Lung microvascular endothelial cell (primary cell): ENCODE measurements around the gene ENTREP1. TPM values are rescaled to one million over a fixed set of nuclear protein-coding genes. Genes with fewer than 3 reads are reported as not detected.
A peak's percentile ranks its signal among the peaks of the same experiment; 100 is the strongest.

Experiments
- DNase-seq, 2 donors: peaks; one replicate each; pipeline versions ENCODE4 v3.0.0 to v3.0.0-alpha.2; 2010; ENCODE audit warnings: low read depth in 2 of 2
- total RNA-seq: library from RNA; depleted of rRNA; stranded (reverse); fragments of >200 nt; gene quantifications from 2 replicates; pipeline ENCODE4 v1.2.1, GENCODE V29; 2014

The ENTREP1 gene
- total RNA-seq, 1 donor from 2014 or later = 11.1 TPM

GRCh38 chr9:69319324-69320025 lies 5.5 kb upstream of the ENTREP1 start:
- DNase-seq = no peak

- peak; percentile 11 to 51 for DNase-seq
Measured at GRCh38 chr9:69322256-69322655, 2.8 kb upstream of the ENTREP1 start.

- DNase-seq = no peak
Measured at GRCh38 chr9:69323861-69324260, 1.2 kb upstream of the ENTREP1 start.

GRCh38 chr9:69325409-69326212 lies 596 bp downstream of the ENTREP1 start:
- DNase-seq = peak; percentile 20 to 24

GRCh38 chr9:69326261-69326660 lies 1.2 kb downstream of the ENTREP1 start:
- peak in 1 of 2 donors; percentile 15 for DNase-seq

- DNase-seq = no peak
Measured at GRCh38 chr9:69330580-69330979, 5.6 kb downstream of the ENTREP1 start.

GRCh38 chr9:69331444-69331843 lies 6.4 kb downstream of the ENTREP1 start:
- no peak for DNase-seq

- DNase-seq = no peak
Measured at GRCh38 chr9:69332067-69332685, 7.2 kb downstream of the ENTREP1 start.

- DNase-seq = no peak
Measured at GRCh38 chr9:69333716-69334115, 8.7 kb downstream of the ENTREP1 start.

GRCh38 chr9:69334317-69334716 lies 9.3 kb downstream of the ENTREP1 start:
- DNase-seq = no peak

GRCh38 chr9:69339620-69340019 lies 14.6 kb downstream of the ENTREP1 start:
- DNase-seq = peak; percentile 37 to 41

- DNase-seq = no peak
Measured at GRCh38 chr9:69340631-69341030, 15.6 kb downstream of the ENTREP1 start.

GRCh38 chr9:69342769-69343168 lies 17.8 kb downstream of the ENTREP1 start:
- DNase-seq = no peak

- no peak for DNase-seq
Measured at GRCh38 chr9:69344459-69344858, 19.4 kb downstream of the ENTREP1 start.

GRCh38 chr9:69346596-69347390 lies 21.8 kb downstream of the ENTREP1 start:
- peak in 1 of 2 donors; percentile 65 for DNase-seq

- peak in 1 of 2 donors; percentile 45 for DNase-seq
Measured at GRCh38 chr9:69347607-69348006, 22.6 kb downstream of the ENTREP1 start.

- DNase-seq = no peak
Measured at GRCh38 chr9:69351227-69351626, 26.2 kb downstream of the ENTREP1 start.

GRCh38 chr9:69355232-69355631 lies 30.2 kb downstream of the ENTREP1 start:
- DNase-seq = no peak

GRCh38 chr9:69357030-69357775 lies 32.2 kb downstream of the ENTREP1 start:
- peak; percentile 33 to 82 for DNase-seq

- no peak for DNase-seq
Measured at GRCh38 chr9:69357821-69358220, 32.8 kb downstream of the ENTREP1 start.

- DNase-seq = no peak
Measured at GRCh38 chr9:69363191-69363590, 38.2 kb downstream of the ENTREP1 start.
